ENCODE data around the gene TLR9.
"Not testable (repeated sequence)": the region's sequence is repeated elsewhere in the genome, so short reads cannot be mapped to it uniquely, and the experiment has no call there.

TLR9 gene

GRCh38 chr3:52225452-52226228 lies at the start of gene TLR9:
TSS of gene TLR9 (minus strand) at chr3:52225645. CDS start at chr3:52225529, 116 bp downstream.
- peaks cover 21% of the 10 kb centered on the region for H3K36me3 ChIP-seq (replicated peaks)
- H3K27me3 ChIP-seq (replicated peaks) = no peaks in the 10 kb centered on the region
- no peak within 1 kb of the TSS for H3K27ac ChIP-seq
- no peak within 1 kb of the TSS for H3K4me3 ChIP-seq (ENCODE audit: low read depth, low read length)
- no peak for DNase-seq
- in situ Hi-C loops (cut with HindIII; ENCODE audit: low pct_ligation_motif_present, low sequenced_read_pairs) = no loop called here
- no peak for TF ChIP-seq CTCF (IDR thresholded peaks at IDR 0.05; ENCODE audit: low read depth, low read length, missing control alignments)

- H3K36me3 ChIP-seq (replicated peaks) = peaks cover 12% of the 10 kb centered on the region
Observed at GRCh38 chr3:52274781-52275180, 49.3 kb upstream of the TLR9 start.

GRCh38 chr3:52272831-52273230 lies 47.4 kb upstream of the TLR9 start:
- DNase-seq = no peak
- Histone ChIP-seq H3K27ac (no peak overlapping the region), H3K4me3 (ENCODE audit: low read depth, low read length) (no peak overlapping the region), H3K27me3 (replicated peaks) (no peaks in the 10 kb centered on the region), H3K36me3 (replicated peaks) (peaks cover 29% of the 10 kb centered on the region)
- in situ Hi-C loops (cut with HindIII; ENCODE audit: low pct_ligation_motif_present, low sequenced_read_pairs) = no loop called here
- no peak for TF ChIP-seq CTCF (IDR thresholded peaks at IDR 0.05; ENCODE audit: low read depth, low read length, missing control alignments)

More at GRCh38 chr3:52274781-52275180, 49.3 kb upstream of the TLR9 start:
- H3K27ac ChIP-seq; DNase-seq; H3K4me3 ChIP-seq (ENCODE audit: low read depth, low read length); H3K27me3 ChIP-seq (replicated peaks); in situ Hi-C loops (cut with HindIII; ENCODE audit: low pct_ligation_motif_present, low sequenced_read_pairs): not testable (repeated sequence)

- H3K27me3 ChIP-seq (replicated peaks); H3K27ac ChIP-seq; DNase-seq; H3K4me3 ChIP-seq (ENCODE audit: low read depth, low read length); in situ Hi-C loops (cut with HindIII; ENCODE audit: low pct_ligation_motif_present, low sequenced_read_pairs): not testable (repeated sequence)
- H3K36me3 ChIP-seq (replicated peaks) = peaks cover 34% of the 10 kb centered on the region
Observed at GRCh38 chr3:52272172-52272571, 46.7 kb upstream of the TLR9 start.

GRCh38 chr3:52270252-52270754 lies 44.9 kb upstream of the TLR9 start:
- no peak overlapping the region for H3K27ac ChIP-seq

GRCh38 chr3:52269776-52270175 lies 44.3 kb upstream of the TLR9 start:
- no peak for TF ChIP-seq CTCF (IDR thresholded peaks at IDR 0.05; ENCODE audit: low read depth, low read length, missing control alignments)
- DNase-seq = no peak
- in situ Hi-C loops (cut with HindIII; ENCODE audit: low pct_ligation_motif_present, low sequenced_read_pairs) = no loop called here
- no peak overlapping the region for H3K27ac ChIP-seq
- no peaks in the 10 kb centered on the region for H3K27me3 ChIP-seq (replicated peaks)
- peaks cover 52% of the 10 kb centered on the region for H3K36me3 ChIP-seq (replicated peaks)
- H3K4me3 ChIP-seq (ENCODE audit: low read depth, low read length) = no peak overlapping the region

More at GRCh38 chr3:52270252-52270754, 44.9 kb upstream of the TLR9 start:
- no peaks in the 10 kb centered on the region for H3K27me3 ChIP-seq (replicated peaks)
- no peak for DNase-seq
- no peak for TF ChIP-seq CTCF (IDR thresholded peaks at IDR 0.05; ENCODE audit: low read depth, low read length, missing control alignments)
- in situ Hi-C loops (cut with HindIII; ENCODE audit: low pct_ligation_motif_present, low sequenced_read_pairs) = no loop called here
- H3K4me3 ChIP-seq (ENCODE audit: low read depth, low read length) = no peak overlapping the region
- peaks cover 49% of the 10 kb centered on the region for H3K36me3 ChIP-seq (replicated peaks)

All from brain microvascular endothelial cell (primary cell).